Astrocyte (in vitro differentiated cells and primary cell): Measurements from ENCODE around the gene SCYL3. TPM values are rescaled to one million over a fixed set of nuclear protein-coding genes. Genes with fewer than 3 reads are reported as not detected.

Source experiments
- DNase-seq: peaks from one replicate; pipeline ENCODE4 v3.0.0-alpha.2; 2010; ENCODE audit warnings: low read depth
- FAIRE-seq: peaks from 2 replicates; lab custom pipeline; 2011; peaks lifted over from hg19 to GRCh38; lab: Jason Lieb, UNC
- H2AFZ ChIP-seq: 2 replicates; pipeline ENCODE4 v1.6.0; 2012; ENCODE audit warnings: low read depth, low read length, inconsistent platforms
- H3K27ac ChIP-seq: 2 replicates; pipeline ENCODE4 v1.5.1; 2011; ENCODE audit warnings: low read depth, low read length, inconsistent platforms
- H3K27me3 ChIP-seq: 2 replicates; pipeline ENCODE4 v1.6.0; 2011; ENCODE audit warnings: low read length, inconsistent platforms; ENCODE audit not compliant: insufficient read depth
- H3K36me3 ChIP-seq: 2 replicates; pipeline ENCODE4 v1.5.1; 2011; ENCODE audit warnings: low read length, inconsistent platforms; ENCODE audit not compliant: insufficient read depth
- H3K4me1 ChIP-seq: 2 replicates; pipeline ENCODE4 v1.5.1; 2011; ENCODE audit warnings: low read length, inconsistent platforms; ENCODE audit not compliant: insufficient read depth
- H3K4me2 ChIP-seq: 2 replicates; pipeline ENCODE4 v1.6.0; 2012; ENCODE audit warnings: low read length, inconsistent platforms
- H3K4me3 ChIP-seq: 2 replicates; pipeline ENCODE4 v1.5.1; 2011; ENCODE audit warnings: low read depth, mild to moderate bottlenecking, low read length, inconsistent platforms; ENCODE audit not compliant: insufficient read depth
- H3K79me2 ChIP-seq: 2 replicates; pipeline ENCODE4 v1.6.0; 2012; ENCODE audit warnings: mild to moderate bottlenecking, low read length, inconsistent platforms; ENCODE audit not compliant: insufficient read depth
- H3K9ac ChIP-seq: 2 replicates; pipeline ENCODE4 v1.6.0; 2012; ENCODE audit warnings: mild to moderate bottlenecking, low read length, inconsistent platforms
- H3K9me3 ChIP-seq: 2 replicates; pipeline ENCODE4 v1.5.1; 2012; ENCODE audit warnings: low read depth, mild to moderate bottlenecking, low read length, inconsistent platforms; ENCODE audit not compliant: insufficient read depth
- H4K20me1 ChIP-seq: 2 replicates; pipeline ENCODE4 v1.6.0; 2012; ENCODE audit warnings: low read length, inconsistent platforms; ENCODE audit not compliant: insufficient read depth
- H3K27ac Mint-ChIP-seq: one replicate; pipeline ENCODE4 v1.8.0; 2021; ENCODE audit warnings: mild to moderate bottlenecking, mixed read lengths; ENCODE audit not compliant: unreplicated experiment
- H3K27me3 Mint-ChIP-seq: one replicate; pipeline ENCODE4 v1.8.0; 2021; ENCODE audit warnings: low read depth, mixed read lengths; ENCODE audit not compliant: unreplicated experiment
- H3K36me3 Mint-ChIP-seq: one replicate; pipeline ENCODE4 v1.8.0; 2021; ENCODE audit warnings: low read depth, mixed read lengths; ENCODE audit not compliant: unreplicated experiment
- H3K4me1 Mint-ChIP-seq: one replicate; pipeline ENCODE4 v1.8.0; 2021; ENCODE audit warnings: low read depth, mixed read lengths; ENCODE audit not compliant: unreplicated experiment
- H3K4me3 Mint-ChIP-seq: one replicate; pipeline ENCODE4 v1.8.0; 2021; ENCODE audit warnings: mild to moderate bottlenecking, moderate library complexity, mixed read lengths; ENCODE audit not compliant: unreplicated experiment
- H3K9me3 Mint-ChIP-seq: one replicate; pipeline ENCODE4 v1.8.0; 2021; ENCODE audit warnings: mild to moderate bottlenecking, mixed read lengths; ENCODE audit not compliant: unreplicated experiment
- CTCF ChIP-seq: IDR thresholded peaks from 2 replicates; pipeline ENCODE4 v1.5.1; 2011; ENCODE audit warnings: low read depth, mild to moderate bottlenecking, inconsistent platforms, low read length, moderate library complexity; ENCODE audit not compliant: insufficient read depth
- EZH2 ChIP-seq: IDR thresholded peaks from 2 replicates; pipeline ENCODE4 v1.6.1; 2012; ENCODE audit warnings: mild to moderate bottlenecking, low read length, inconsistent platforms; ENCODE audit not compliant: insufficient read depth
- total RNA-seq: library from RNA; stranded (reverse); gene quantifications from 2 replicates; pipeline ENCODE4 v1.2.1, GENCODE V29; 2021

Gene SCYL3
- total RNA-seq, 1 donor from 2014 or later, result 6.2 TPM

- Mint-ChIP-seq H3K27me3 (no peaks in the 10 kb centered on the region), H3K9me3 (no peaks in the 10 kb centered on the region), H3K27ac (no peak overlapping the region), H3K4me1 (no peaks in the 10 kb centered on the region), H3K4me3 (no peak overlapping the region), H3K36me3 (no peaks in the 10 kb centered on the region)
- FAIRE-seq (no peak), DNase-seq (no peak)
- Histone ChIP-seq H3K79me2 (no peaks in the 10 kb centered on the region), H3K36me3 (peaks cover 3% of the 10 kb centered on the region), H4K20me1 (no peaks in the 10 kb centered on the region), H3K27ac (no peak overlapping the region), H3K27me3 (no peaks in the 10 kb centered on the region), H3K4me2 (no peak overlapping the region), H3K9me3 (no peaks in the 10 kb centered on the region), H3K4me3 (no peak overlapping the region), H3K4me1 (no peaks in the 10 kb centered on the region), H3K9ac (no peak overlapping the region), H2AFZ (no peak overlapping the region)
- TF ChIP-seq CTCF (no peak), EZH2 (no peak)
Observed at GRCh38 chr1:169833179-169833901, 60.4 kb downstream of the SCYL3 start.

GRCh38 chr1:169829671-169830070, 64.0 kb downstream of the SCYL3 start:
- Histone ChIP-seq H3K27me3 (no peaks in the 10 kb centered on the region), H2AFZ (no peak overlapping the region), H3K9me3 (no peaks in the 10 kb centered on the region), H3K4me3 (no peak overlapping the region), H4K20me1 (no peaks in the 10 kb centered on the region), H3K79me2 (no peaks in the 10 kb centered on the region), H3K4me1 (no peaks in the 10 kb centered on the region), H3K4me2 (no peak overlapping the region), H3K9ac (no peak overlapping the region), H3K36me3 (peaks cover 8% of the 10 kb centered on the region), H3K27ac (no peak overlapping the region)
- no peaks in the 10 kb centered on the region for H3K27me3 Mint-ChIP-seq
- FAIRE-seq, result no peak
- DNase-seq, result no peak
- no peaks in the 10 kb centered on the region for H3K4me1 Mint-ChIP-seq
- no peak overlapping the region for H3K27ac Mint-ChIP-seq
- H3K9me3 Mint-ChIP-seq, result no peaks in the 10 kb centered on the region
- TF ChIP-seq EZH2, result no peak
- no peak for TF ChIP-seq CTCF
- H3K36me3 Mint-ChIP-seq, result no peaks in the 10 kb centered on the region
- H3K4me3 Mint-ChIP-seq, result no peak overlapping the region

GRCh38 chr1:169824153-169824552, 69.5 kb downstream of the SCYL3 start:
- no peaks in the 10 kb centered on the region for H3K27me3 Mint-ChIP-seq
- Histone ChIP-seq H2AFZ (no peak overlapping the region), H3K4me2 (no peak overlapping the region), H3K36me3 (peaks cover 13% of the 10 kb centered on the region), H3K4me1 (no peaks in the 10 kb centered on the region), H4K20me1 (no peaks in the 10 kb centered on the region), H3K27me3 (no peaks in the 10 kb centered on the region), H3K9ac (no peak overlapping the region), H3K4me3 (no peak overlapping the region), H3K27ac (no peak overlapping the region), H3K9me3 (no peaks in the 10 kb centered on the region), H3K79me2 (no peaks in the 10 kb centered on the region)
- no peaks in the 10 kb centered on the region for H3K9me3 Mint-ChIP-seq
- FAIRE-seq, result no peak
- H3K4me3 Mint-ChIP-seq, result no peak overlapping the region
- peaks cover 2% of the 10 kb centered on the region for H3K36me3 Mint-ChIP-seq
- no peaks in the 10 kb centered on the region for H3K4me1 Mint-ChIP-seq
- no peak for DNase-seq
- no peak for TF ChIP-seq CTCF
- no peak for TF ChIP-seq EZH2
- no peak overlapping the region for H3K27ac Mint-ChIP-seq
